Keratinocyte (primary cell): ENCODE measurements around the gene C2orf81. TPM values are rescaled to one million over a fixed set of nuclear protein-coding genes. Genes with fewer than 3 reads are reported as not detected.

Experiments
- DNase-seq: peaks from one replicate; pipeline ENCODE4 v3.0.0-alpha.2; 2011; ENCODE audit warnings: low read depth, missing footprints, low spot score
- FAIRE-seq: peaks from 2 replicates; lab custom pipeline; 2011; peaks lifted over from hg19 to GRCh38; lab: Jason Lieb, UNC
- H2AFZ ChIP-seq: 2 replicates; pipeline ENCODE4 v1.6.0; 2012; ENCODE audit warnings: low read length, control low read depth, inconsistent platforms; ENCODE audit not compliant: control insufficient read depth
- H3K27ac ChIP-seq: 2 replicates; pipeline ENCODE4 v1.5.1; 2011; ENCODE audit warnings: low read length; ENCODE audit not compliant: control insufficient read depth, insufficient read depth
- H3K27me3 ChIP-seq: 3 replicates; pipeline ENCODE4 v1.6.0; 2011; ENCODE audit warnings: low read length; ENCODE audit not compliant: control insufficient read depth, insufficient read depth; ENCODE audit errors: extremely low read depth
- H3K36me3 ChIP-seq, 2 experiments: 2 replicates in 1 of 2; 3 replicates in 1 of 2; pipeline ENCODE4 v1.5.1; 2011; ENCODE audit warnings: low read length in 2 of 2, mild to moderate bottlenecking in 1 of 2; ENCODE audit not compliant: control insufficient read depth in 2 of 2, insufficient read depth in 2 of 2; ENCODE audit errors: extremely low read depth in 1 of 2
- H3K4me1 ChIP-seq: 3 replicates; pipeline ENCODE4 v1.5.1; 2011; ENCODE audit warnings: low read length; ENCODE audit not compliant: control insufficient read depth, insufficient read depth; ENCODE audit errors: extremely low read depth
- H3K4me2 ChIP-seq: 3 replicates; pipeline ENCODE4 v1.6.0; 2011; ENCODE audit warnings: low read depth, low read length; ENCODE audit not compliant: control insufficient read depth, insufficient read depth; ENCODE audit errors: extremely low read depth
- H3K4me3 ChIP-seq, 3 experiments: fragments of 200-600 bp in 1 of 3; sonication (generic) in 1 of 3; 2 replicates in 2 of 3; 3 replicates in 1 of 3; pipeline ENCODE4 v1.5.1; 2011 to 2016; ENCODE audit warnings: low read length in 3 of 3, mild to moderate bottlenecking in 3 of 3, control low read depth in 2 of 3, inconsistent platforms in 1 of 3, low read depth in 1 of 3, mixed read lengths in 1 of 3, mixed run types in 1 of 3, moderate library complexity in 1 of 3; ENCODE audit not compliant: control insufficient read depth in 2 of 3, insufficient read depth in 2 of 3; ENCODE audit errors: extremely low read depth in 1 of 3
- H3K79me2 ChIP-seq: 2 replicates; pipeline ENCODE4 v1.6.0; 2012; ENCODE audit warnings: low read length; ENCODE audit not compliant: control insufficient read depth, insufficient read depth
- H3K9ac ChIP-seq: 3 replicates; pipeline ENCODE4 v1.6.0; 2011; ENCODE audit warnings: low read length; ENCODE audit not compliant: control insufficient read depth, insufficient read depth; ENCODE audit errors: extremely low read depth
- H3K9me1 ChIP-seq: 3 replicates; pipeline ENCODE4 v1.6.0; 2011; ENCODE audit warnings: low read length; ENCODE audit not compliant: control insufficient read depth, insufficient read depth; ENCODE audit errors: extremely low read depth
- H3K9me3 ChIP-seq: 2 replicates; pipeline ENCODE4 v1.5.1; 2012; ENCODE audit warnings: low read depth, low read length; ENCODE audit not compliant: control insufficient read depth
- H4K20me1 ChIP-seq: 3 replicates; pipeline ENCODE4 v1.6.0; 2011; ENCODE audit warnings: low read length; ENCODE audit not compliant: control insufficient read depth, insufficient read depth; ENCODE audit errors: extremely low read depth
- EZH2 ChIP-seq: IDR thresholded peaks from one replicate; pipeline ENCODE4 v1.6.1; 2012; ENCODE audit warnings: inconsistent platforms, mild to moderate bottlenecking, low read length, moderate library complexity
- dilution Hi-C: fragments of 300-500 bp; cut with MboI; formaldehyde crosslinking; loops from one replicate; pipeline ENCODE4 v1.7.0; 2020; ENCODE audit warnings: low sequenced_read_pairs; ENCODE audit not compliant: extremely low pct_ligation_motif_present
- polyA plus RNA-seq, 5 experiments: library from polyadenylated mRNA; depleted of rRNA in 3 of 5; stranded (reverse) in 3 of 5; stranded (forward) in 1 of 5; unstranded in 1 of 5; fragments of >200 nt; gene quantifications; 1 replicate in 1 of 5; 2 replicates in 3 of 5; 3 replicates in 1 of 5; pipeline versions ENCODE4 v1.2.1 to v1.2.3, GENCODE V29; 2011 to 2012; ENCODE audit warnings: missing spikeins in 2 of 5, low read depth in 1 of 5, low replicate concordance in 1 of 5
- TF ChIP-seq, protein P1 (sequence below), 3 experiments: IDR thresholded peaks in 1 of 3; conservative IDR thresholded peaks in 1 of 3; optimal IDR thresholded peaks in 1 of 3; 2 replicates in 2 of 3; 3 replicates in 1 of 3; pipeline versions ENCODE3 to v1.5.1; 2011; ENCODE audit warnings: low read length in 3 of 3, mild to moderate bottlenecking in 3 of 3, moderate library complexity in 2 of 3, control low read depth in 1 of 3, inconsistent platforms in 1 of 3; ENCODE audit not compliant: insufficient read depth in 2 of 3; ENCODE audit errors: extremely low read depth in 1 of 3

C2orf81 gene
- polyA plus RNA-seq, 1 donor (not counting 4 experiments of a cell fraction or from before 2014, with no cell fraction given) = 0.58 TPM

DNA sequence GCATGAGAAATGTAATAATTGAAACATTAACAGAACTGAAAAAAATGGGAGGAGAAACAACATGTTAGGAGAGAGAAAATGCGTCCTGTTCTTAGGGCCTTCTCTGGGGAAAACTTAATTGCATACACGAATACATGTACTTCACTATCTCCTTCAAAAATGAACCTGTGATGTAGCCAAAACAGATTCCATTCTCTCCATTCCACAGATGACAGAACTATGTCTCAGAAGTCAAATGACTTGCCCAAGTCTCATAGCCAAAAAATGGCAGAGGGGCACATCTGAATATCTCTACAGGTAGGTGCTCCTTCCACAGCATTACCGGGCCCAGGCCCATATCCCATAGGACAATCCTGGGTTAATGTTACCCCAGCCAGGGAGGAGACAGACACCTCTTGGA lies 37.4 kb downstream of the C2orf81 start:
- Histone ChIP-seq H3K4me2 (no peak overlapping the region), H3K9me1 (no peaks in the 10 kb centered on the region), H2AFZ (no peak overlapping the region), H3K27me3 (no peaks in the 10 kb centered on the region), H3K4me3 (no peak overlapping the region), H3K79me2 (peaks cover 80% of the 10 kb centered on the region), H3K36me3 (peaks cover 7 to 11% of the 10 kb centered on the region in 2 experiments), H3K4me1 (peaks cover 15% of the 10 kb centered on the region), H3K27ac (no peak overlapping the region), H4K20me1 (peaks cover 23% of the 10 kb centered on the region), H3K9ac (no peak overlapping the region), H3K9me3 (no peaks in the 10 kb centered on the region)
- dilution Hi-C loops = no loop called here
- DNase-seq = no peak
- no peak for FAIRE-seq
- TF ChIP-seq, protein P1, sequence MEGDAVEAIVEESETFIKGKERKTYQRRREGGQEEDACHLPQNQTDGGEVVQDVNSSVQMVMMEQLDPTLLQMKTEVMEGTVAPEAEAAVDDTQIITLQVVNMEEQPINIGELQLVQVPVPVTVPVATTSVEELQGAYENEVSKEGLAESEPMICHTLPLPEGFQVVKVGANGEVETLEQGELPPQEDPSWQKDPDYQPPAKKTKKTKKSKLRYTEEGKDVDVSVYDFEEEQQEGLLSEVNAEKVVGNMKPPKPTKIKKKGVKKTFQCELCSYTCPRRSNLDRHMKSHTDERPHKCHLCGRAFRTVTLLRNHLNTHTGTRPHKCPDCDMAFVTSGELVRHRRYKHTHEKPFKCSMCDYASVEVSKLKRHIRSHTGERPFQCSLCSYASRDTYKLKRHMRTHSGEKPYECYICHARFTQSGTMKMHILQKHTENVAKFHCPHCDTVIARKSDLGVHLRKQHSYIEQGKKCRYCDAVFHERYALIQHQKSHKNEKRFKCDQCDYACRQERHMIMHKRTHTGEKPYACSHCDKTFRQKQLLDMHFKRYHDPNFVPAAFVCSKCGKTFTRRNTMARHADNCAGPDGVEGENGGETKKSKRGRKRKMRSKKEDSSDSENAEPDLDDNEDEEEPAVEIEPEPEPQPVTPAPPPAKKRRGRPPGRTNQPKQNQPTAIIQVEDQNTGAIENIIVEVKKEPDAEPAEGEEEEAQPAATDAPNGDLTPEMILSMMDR (optimal IDR thresholded peaks at IDR 0.05 in 1 of 3, IDR thresholded peaks at IDR 0.05 in 1 of 3, conservative IDR thresholded peaks at IDR 0.05 in 1 of 3; ENCODE audit: extremely low read depth in 1 of 3, insufficient read depth in 2 of 3, low read length in 3 of 3) = no peak
- TF ChIP-seq EZH2 = no peak

DNA sequence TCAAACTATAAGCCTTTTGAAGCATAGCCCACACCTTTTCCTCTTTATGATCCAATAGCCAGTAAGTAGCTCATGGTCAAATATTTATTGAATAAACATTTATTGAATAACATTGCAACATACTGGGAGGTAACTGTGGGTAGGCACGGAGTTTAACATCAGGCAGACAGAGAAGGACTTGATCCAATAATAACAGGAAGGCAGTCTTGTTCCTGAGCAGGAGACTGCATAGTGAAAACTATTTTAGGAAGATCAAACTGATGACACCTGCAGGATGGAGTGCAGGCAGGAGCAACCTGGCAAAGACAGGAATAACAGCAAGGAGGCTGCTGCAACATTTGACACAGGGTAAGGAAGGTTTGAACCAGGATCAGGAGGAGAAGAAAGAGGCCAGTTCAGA lies 38.2 kb downstream of the C2orf81 start:
- no peaks in the 10 kb centered on the region for H3K27me3 ChIP-seq
- H3K4me2 ChIP-seq = no peak overlapping the region
- DNase-seq (no peak), FAIRE-seq (no peak)
- peaks cover 26% of the 10 kb centered on the region for H4K20me1 ChIP-seq
- H2AFZ ChIP-seq = no peak overlapping the region
- H3K9ac ChIP-seq = no peak overlapping the region
- peaks cover 79% of the 10 kb centered on the region for H3K79me2 ChIP-seq
- H3K27ac ChIP-seq = no peak overlapping the region
- no peaks in the 10 kb centered on the region for H3K9me3 ChIP-seq
- no peaks in the 10 kb centered on the region for H3K9me1 ChIP-seq
- dilution Hi-C loops = no loop called here
- H3K36me3 ChIP-seq = peaks cover 6 to 7% of the 10 kb centered on the region in 2 experiments
- peaks cover 21% of the 10 kb centered on the region for H3K4me1 ChIP-seq
- TF ChIP-seq EZH2 = no peak
- TF ChIP-seq, protein P1 (optimal IDR thresholded peaks at IDR 0.05 in 1 of 3, IDR thresholded peaks at IDR 0.05 in 1 of 3, conservative IDR thresholded peaks at IDR 0.05 in 1 of 3; ENCODE audit: extremely low read depth in 1 of 3, insufficient read depth in 2 of 3, low read length in 3 of 3) = no peak
- H3K4me3 ChIP-seq = no peak overlapping the region
